HS-27A (cell line): ENCODE results near the gene GRAP2.
"Not testable (repeated sequence)": the region's sequence is repeated elsewhere in the genome, so short reads cannot be mapped to it uniquely, and the experiment has no call there.

Source experiments
- DNase-seq: peaks from one replicate; pipeline ENCODE4 v3.0.0-alpha.2; 2012; ENCODE audit warnings: low read depth, missing footprints

Gene GRAP2

DNA sequence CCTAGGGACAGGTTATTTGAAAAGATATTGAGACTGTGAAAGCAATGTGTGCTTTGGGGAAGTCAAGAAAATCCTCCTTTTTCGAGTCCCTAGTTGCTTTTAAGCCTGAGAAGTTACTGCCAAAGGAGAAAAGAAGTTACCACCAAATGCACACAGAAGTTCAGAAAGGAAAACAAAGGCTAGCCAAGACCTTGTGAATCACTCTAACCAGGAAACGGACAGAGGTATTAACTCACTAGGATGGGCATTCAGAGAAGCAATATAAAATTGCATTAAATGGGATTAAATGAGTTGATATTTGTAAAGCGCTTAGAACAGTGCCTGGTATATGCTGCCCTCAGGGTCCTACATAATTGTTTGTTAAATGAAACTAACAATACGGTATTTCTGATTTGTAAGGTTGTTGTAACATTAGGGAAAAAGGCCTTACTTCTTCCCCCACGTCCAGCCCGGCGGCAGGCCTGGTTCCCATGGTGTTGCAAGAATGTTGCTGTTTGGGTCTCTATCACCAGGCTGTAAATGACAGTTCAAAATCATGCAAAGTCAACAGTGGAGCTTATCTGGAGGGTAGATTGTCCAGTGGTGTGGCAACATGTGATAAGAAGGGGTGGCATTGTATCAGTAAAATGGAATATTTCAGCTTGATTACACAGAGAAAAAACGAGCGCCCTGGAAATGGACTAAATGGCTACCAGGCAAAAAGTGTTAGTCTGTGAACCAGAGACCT, 66.4 kb downstream of the GRAP2 start:
- no peak for DNase-seq

DNA sequence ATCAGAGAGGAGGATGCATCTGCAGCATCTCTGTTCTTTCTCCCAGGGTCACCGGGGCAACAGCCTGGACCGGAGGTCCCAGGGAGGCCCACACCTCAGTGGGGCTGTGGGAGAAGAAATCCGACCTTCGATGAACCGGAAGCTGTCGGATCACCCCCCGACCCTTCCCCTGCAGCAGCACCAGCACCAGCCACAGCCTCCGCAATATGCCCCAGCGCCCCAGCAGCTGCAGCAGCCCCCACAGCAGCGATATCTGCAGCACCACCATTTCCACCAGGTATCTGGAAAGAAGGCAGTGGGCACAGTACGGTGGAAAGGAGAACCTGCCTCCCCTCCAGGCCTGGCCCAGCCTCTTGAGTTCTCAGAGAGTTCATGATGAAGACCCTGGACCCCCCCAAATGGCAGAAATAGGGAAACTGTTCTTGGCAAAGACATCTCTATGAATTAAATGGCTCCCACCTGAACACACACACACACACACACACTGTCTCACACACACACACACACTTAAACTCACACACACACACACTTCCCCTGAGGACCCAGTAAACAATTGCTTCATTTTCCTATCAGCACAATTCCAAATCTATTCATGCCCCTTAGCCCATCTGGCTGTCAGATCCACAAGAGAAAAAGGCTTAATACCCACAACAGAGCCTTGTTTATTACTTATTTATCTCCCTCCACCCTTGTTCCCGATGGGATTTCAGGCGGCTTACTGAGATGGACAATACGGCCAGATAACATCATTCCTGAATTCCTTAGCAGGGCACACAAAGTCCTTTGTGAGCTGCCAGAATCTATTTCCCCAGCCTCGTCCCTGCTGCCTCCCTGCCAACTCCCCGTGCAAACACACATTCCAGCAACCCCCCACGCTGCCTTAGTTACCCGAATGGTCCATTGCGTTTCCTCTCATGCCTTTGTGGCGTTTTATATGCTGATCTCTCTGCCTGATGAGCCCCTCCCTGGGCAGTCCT, 67.4 kb downstream of the GRAP2 start:
- DNase-seq, result no peak

DNA sequence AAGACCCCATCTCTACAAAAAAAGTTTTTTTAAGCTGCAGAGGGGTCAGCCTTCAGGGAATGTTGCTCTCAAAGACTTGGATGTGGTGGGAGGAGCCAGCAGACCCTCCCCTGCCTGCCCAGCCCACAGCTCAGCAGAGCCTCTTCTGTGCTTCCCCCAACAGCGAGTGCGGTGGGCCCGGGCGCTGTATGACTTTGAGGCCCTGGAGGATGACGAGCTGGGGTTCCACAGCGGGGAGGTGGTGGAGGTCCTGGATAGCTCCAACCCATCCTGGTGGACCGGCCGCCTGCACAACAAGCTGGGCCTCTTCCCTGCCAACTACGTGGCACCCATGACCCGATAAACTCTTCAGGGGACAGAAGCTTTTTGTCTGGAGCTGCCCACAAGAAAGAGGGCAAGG, 69.9 kb downstream of the GRAP2 start:
- no peak for DNase-seq

DNA sequence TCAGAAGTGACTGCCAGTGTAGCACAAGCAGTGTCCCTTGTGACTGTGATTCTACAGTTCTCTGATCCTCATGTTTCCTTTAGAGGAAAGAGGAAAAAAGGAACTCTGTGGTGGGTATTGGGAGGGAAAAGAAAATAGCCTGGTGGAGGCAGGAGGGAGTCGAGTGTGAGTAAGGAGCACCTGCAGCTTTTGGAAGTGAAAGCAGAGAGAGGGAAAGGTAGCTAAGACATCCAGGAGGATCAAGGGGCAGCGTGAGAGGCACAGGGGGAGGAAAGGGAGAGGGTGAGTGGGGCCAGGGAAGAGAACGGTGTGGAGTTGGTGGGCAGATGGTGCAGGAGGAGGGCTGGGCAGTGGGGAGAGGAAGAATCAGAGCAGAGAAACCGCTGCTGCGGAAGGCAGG, 71.8 kb downstream of the GRAP2 start:
- no peak for DNase-seq

DNA sequence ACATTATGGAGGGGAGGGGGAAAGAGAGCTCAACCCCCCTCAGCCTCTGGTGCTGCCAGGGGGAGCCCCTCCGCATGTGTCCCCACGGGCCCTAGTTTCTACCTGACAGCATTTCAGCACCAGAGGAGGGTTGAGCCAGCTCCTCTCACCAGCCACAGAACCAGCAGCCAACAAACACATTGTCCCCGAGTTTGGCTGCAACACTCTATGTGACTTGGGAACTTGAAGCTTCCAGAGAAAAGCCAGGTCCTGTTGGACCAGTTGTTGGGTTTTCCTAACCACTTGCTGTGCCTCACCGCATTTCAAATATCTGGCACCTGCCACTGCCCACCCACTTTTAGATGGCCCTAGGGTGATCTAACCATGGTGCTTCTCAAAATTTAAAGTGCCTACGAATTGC, 72.8 kb downstream of the GRAP2 start:
- DNase-seq, result no peak

DNA sequence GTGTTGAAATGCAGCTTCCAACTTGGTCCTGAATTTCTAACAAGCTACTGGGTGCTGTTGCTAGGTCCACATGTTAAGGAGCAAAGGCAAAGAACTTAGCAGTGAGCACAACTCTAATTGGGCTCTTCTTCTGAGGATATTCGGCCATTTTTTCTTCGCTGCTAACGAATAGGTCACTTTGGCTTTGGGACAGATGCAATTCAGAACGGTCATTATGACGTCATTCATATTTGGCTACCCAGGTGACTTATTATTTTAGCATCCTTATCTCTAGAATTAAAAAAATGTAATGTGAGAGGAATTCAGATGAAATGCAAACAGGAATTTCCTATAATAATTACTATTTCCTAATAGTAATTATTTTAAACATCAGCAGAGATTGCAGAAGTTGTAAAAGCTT, 73.2 kb downstream of the GRAP2 start:
- DNase-seq, result no peak

DNA sequence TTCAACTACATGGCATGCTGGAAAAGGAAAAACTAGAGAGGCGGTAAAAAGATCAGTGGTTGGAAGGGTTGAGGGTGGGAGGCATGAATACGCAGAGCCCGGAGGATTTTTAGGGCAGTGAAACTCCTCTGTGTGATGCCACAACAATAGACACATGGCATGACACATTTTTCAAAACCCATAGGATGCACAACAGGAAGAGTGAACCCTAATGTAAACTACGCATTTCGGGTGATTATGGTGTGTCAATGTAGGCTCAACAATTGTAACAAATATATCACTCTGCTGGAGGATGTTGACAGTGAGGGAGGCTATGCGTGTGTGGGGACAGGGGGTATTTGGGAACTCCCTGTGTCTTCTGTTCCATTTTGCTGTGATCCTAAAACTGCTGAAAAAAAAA, 78.2 kb downstream of the GRAP2 start:
- DNase-seq, result no peak

DNA sequence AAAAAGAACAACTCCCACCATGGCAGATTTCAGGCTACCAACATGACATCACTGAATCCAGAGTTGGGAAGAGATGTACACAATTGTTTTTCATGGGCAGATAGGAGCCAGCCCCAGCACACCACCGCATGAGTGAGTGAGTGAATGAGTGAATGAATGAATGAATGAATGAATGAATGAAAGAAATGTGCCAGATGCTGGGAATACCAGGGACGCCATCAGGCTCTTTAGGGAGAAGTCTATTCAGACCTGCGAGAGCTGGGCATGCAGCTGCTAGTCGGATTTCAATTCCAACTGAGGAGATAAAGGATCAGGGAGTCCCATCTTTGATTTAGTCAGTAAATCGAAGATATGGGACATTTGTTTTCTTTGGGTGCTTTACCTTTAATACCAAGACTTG, 78.6 kb downstream of the GRAP2 start:
- DNase-seq, result no peak

DNA sequence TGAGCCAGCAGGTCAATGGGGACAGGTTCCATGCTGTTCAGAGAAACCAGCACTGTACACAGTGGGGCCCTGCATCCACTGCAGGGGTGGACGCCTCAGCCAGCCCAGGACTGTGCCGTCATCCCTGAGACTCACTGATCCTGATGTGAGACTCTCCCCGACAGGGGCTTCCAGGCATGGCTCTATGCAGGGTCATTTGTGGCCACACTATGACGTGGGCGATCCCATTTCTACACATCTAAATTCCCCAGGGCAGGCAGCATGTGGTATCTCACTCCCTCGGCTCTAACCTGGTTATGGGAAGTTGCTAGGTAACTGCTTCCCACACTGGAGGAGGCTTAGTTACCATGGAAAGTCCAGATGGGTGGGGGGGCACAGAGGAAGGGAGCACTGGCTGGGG, 79.7 kb downstream of the GRAP2 start:
- DNase-seq, result no peak

DNA sequence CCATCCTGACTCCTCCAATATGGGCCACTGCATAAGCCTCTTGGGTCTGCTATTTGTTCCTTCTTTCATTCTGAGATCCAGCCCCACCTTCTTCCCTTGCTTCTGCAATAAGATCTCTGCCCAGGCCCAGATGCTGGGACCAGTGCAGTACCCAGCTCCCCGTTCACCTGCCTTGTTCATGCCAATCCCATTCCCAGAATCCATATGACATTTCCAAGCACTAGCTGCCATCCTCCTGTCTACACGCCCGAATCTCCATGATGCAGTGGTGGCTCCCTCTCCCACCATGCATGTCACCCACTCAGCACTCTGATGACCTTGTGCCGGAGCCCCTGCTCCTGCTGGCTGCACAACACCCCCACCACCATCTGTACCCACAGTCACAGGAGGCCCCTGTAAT, 82.5 kb downstream of the GRAP2 start:
- no peak for DNase-seq

DNA sequence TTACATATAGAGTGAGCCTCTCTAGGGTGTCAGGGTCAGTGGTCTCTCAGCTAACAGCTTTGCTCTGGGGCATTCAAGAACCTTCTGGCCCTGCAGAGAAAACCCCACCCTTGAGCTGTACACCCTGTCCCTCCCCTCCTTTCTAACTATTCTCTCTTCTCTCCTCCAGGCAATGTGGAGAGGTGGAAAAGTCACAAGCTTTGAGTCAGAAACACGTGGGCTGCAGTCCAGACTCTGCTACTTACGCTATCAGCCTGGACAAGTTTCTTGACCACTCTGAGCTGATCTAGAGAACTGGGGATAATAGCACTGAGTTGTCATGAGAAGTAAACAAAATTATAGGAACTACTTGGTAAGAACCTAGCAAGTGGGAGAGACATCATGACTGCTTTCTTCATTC, 83.1 kb downstream of the GRAP2 start:
- DNase-seq, result no peak

DNA sequence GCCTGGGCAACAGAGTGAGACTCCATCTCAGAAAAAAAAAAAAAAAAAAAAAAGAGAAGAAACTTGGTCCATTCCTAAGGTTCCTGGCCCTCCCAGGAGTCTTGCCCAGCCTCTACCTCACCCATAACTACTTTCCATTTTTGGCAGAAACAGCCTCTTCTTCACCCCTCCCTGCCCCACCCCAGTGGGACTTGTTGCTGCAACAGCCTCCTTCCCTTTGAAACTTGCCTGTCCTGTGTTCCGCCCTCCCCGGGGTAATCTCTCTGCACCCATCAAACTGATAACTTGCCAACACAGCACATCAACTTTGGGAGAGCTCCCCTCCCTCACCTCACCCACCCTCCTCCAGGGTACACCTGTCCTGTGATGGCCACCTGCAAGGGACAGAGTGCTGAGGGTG, 83.9 kb downstream of the GRAP2 start:
- DNase-seq, result no peak

DNA sequence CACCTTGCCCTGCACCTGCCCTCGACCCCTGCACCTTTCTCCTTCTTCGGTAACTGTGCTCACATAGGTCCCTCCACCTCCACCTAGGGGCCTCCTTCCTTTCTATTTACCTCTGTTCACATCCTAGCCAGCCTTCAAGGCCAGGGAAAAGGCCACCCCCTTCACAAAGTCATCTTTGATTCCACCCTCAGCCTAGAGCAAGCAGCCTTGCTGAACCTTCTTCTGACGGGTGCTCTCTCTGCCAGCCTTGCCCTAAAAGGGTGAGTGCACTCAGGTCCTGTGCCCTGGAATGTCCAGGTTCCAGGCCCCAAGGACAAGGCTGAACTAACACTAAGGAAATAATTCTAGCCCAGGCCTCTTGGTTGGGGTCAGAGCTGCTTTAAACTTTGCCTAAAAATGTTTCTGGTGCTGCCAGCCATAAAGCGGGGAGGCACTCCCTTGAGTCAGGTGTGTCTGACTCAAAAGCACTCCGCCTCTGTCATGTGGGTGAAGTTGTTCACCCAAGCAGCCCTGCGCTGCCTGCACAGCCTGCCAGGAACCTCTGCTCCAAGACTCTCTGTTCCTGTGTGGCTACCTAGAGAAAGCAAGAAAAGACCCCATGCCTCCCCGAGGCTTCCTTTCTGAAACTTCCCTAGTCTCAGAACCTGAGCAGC, 84.6 kb downstream of the GRAP2 start:
- DNase-seq, result no peak

DNA sequence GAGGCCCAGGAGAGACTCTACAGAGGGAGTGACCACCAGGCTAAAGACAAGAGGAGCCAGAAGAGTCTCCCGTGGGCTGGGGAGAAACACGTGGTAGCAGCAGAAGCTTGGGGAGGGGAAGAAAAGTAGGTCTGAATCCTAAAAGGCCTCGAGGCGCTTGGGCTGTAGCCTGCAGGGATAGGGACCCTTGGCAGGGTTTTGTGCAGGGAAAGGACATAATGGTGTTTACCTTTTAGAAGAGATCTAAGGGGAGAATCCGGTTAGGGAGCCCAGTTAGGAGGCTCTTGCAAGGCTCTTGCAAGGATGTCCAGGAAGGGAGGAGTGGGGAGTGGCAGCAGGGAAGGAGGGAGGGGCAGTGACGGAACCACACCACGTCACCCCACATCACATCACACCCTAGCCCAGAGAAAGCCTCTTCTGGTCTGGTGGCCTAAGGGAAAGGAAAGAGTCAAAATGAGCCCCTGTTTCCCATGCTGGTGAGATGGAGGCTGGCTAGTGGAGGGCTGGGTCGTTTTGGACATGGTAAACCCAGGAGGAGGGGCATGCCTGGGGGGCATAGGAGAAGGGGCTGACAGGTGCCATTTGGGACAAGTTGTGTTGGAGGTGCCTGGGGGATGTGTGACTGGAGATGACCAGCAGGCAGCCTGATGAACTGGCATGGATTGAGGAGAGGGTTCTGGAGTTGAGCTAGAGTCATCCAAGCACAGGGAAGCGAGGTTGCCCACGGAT, 87.7 kb downstream of the GRAP2 start:
- no peak for DNase-seq

DNA sequence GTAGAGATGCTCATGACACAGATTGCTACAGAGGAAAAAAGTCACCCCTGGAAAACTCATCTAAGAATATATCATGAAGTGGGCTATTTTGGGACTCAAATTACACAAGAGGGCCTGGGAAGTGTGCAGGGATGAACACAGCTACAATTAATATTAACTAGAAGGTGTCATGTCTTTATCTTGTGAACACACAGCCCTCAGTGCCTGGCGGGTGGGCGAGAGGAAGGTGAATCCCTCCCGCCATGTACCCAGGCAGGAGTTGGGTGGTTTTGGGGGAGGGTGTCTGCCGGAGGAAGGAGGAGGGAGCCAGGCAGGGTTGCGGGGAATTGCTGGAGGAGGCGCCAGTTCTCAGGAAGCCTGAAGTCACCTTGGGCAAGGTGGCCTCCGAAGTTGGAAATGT, 88.7 kb downstream of the GRAP2 start:
- DNase-seq, result no peak

DNA sequence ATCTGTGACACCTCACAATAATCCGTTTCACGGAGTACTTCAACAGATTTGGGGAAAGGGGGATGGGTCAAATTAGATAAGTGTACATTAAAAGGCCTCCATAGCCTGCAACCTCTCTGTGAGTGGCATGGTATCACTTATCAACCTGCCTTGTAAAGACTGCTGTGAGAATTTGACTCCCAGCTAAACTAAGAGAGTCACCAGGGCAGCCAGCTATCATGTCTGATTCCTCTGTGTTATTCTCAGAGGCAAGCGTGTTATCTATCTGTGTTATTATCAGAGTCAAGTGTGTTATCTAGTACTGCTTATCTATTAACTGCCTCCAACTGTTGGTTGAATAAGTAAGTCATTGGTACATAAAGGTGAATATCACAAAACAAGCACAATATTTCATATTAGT, 89.8 kb downstream of the GRAP2 start:
- no peak for DNase-seq

DNA sequence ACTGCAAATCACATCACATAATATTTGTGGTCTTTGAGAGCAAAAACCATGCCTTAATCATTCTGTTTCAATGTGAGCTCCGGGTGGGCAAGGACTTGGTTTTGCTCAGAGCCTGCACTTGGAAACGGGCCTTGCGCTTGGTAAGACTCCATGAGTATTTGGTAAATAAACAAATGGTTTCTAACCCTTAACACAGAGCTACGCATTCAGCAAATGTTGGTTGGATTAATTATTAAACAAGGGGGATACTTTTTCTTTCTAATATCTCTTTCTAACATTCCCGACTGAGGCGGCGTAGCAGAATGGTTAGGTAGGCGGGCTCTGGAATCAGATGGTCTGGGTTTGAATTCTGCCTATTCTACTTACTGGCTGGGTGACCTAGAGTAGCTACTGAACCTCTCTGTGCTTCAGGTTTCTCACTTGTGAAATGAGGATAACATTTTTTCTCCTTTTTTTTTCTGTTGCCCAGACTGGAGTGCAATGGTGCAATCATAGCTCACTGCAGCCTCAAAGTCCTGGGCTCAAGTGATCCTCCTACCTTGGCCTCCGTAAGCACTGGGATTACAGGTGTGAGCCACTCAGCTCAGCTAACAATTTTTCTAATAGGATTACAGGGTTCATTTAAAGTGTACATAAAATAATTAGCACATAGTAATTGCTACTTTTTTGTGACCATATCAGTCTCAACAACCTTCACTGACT, 90.4 kb downstream of the GRAP2 start:
- DNase-seq, result no peak

DNA sequence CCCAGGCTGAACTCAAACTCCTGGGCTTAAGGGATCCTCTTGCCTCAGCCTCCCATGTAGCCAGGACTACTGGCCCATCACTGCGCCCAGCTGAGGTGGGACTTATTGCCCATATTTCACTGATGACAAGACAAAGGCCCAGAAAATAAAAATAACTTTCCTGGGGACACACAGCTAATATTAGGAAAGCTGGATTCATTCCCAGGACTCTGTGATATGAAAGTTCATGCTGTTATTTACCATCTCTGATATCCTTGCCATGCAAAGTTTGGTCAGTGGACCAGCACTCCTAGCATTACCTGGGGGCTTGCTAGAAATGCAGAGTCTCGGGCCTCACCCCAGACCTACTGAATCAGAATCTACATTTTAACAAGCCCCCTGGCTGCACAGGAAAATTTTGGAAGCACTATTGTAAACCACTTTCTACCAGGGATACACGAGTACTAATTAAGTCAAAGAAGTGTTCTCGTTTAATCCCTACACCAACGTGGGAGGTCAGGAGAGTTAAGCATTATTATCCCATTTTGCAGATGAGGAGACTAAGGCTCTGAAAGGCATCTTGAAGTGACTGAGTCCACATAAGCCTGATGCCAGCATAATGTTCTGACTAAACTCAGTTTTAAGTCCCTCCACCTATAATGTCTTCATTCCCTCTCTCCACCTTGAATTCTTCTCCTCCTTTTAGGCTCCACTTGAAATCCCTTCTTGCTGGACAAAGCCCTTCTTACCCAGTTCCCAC, 91.4 kb downstream of the GRAP2 start:
- no peak for DNase-seq

DNA sequence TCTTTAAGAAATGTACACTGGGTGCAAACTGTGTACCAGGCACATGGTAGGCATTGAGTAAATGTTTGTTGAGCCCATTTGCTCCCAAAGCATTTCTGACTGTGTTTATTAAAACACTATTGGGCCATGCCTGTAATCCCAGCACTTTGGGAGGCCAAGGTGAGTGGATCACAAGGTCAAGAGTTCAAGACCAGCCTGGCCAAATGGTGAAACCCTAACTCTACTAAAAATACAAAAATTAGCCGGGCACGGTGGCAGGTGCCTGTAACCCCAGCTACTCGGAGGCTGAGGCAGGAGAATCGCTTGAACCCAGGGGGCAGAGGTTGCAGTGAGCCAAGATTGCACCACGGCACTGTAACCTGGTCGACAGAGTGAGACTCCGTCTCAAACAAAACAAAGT, 92.0 kb downstream of the GRAP2 start:
- not testable (repeated sequence) for DNase-seq

DNA sequence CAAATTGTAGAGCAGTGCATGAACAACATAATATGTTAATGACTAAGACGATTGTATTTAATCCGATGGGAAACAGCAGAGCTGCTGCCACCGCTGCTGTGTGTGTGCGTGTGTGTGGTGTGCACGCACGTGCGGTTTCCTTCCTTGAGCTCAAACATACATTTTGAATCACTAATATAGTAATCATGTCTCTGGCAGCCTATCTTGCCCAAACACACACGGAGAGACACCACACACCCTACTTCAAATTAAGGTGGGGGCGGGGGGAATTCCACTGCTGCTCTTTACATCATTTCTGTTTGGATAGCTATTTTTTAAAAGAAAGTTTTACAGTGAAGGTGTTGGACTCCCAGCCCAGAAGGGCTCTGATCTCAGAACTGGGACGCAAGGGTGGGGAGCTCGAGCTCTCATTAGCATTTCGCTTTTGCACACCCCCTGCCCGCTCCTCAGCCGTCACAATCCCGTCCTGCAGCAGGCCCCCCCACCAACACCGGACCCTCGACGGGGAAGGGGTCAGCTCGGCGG, 93.2 kb downstream of the GRAP2 start:
- DNase-seq, result no peak
